ENCODE data around the gene ZBTB25.

DNA sequence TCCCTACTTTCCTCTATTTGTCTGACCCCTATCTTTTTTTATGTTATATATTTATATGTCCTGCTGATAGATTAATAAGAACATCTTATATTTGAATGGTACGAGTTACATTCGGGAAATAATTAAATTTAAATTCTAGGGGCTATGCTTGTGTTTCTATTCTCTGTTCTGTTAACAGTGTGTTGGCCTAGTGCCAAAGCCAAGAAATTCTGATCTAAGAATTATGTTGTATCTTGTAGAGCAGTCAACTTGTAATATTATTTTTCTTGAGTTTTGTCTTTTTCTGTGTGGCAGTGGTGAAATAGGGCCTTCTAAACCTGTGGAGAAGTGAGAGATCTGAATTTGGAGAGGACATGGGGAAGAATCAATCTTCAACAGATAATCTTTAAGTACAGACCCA, 27.9 kb upstream of the ZBTB25 start:
- TF ChIP-seq, protein P1, sequence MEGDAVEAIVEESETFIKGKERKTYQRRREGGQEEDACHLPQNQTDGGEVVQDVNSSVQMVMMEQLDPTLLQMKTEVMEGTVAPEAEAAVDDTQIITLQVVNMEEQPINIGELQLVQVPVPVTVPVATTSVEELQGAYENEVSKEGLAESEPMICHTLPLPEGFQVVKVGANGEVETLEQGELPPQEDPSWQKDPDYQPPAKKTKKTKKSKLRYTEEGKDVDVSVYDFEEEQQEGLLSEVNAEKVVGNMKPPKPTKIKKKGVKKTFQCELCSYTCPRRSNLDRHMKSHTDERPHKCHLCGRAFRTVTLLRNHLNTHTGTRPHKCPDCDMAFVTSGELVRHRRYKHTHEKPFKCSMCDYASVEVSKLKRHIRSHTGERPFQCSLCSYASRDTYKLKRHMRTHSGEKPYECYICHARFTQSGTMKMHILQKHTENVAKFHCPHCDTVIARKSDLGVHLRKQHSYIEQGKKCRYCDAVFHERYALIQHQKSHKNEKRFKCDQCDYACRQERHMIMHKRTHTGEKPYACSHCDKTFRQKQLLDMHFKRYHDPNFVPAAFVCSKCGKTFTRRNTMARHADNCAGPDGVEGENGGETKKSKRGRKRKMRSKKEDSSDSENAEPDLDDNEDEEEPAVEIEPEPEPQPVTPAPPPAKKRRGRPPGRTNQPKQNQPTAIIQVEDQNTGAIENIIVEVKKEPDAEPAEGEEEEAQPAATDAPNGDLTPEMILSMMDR (IDR thresholded peaks at IDR 0.05; ENCODE audit: low read length): no peak
- TF ChIP-seq EZH2 (IDR thresholded peaks at IDR 0.05; ENCODE audit: borderline replicate concordance, low read length): no peak

All from OCI-LY1 (cell line).